ENCODE data around the gene EIF1. TPM values are rescaled to one million over a fixed set of nuclear protein-coding genes. Genes with fewer than 3 reads are reported as not detected.

Gene EIF1
- polyA plus RNA-seq, 12 donors: 538 to 938 (median 792) TPM; not detected in 1

DNA sequence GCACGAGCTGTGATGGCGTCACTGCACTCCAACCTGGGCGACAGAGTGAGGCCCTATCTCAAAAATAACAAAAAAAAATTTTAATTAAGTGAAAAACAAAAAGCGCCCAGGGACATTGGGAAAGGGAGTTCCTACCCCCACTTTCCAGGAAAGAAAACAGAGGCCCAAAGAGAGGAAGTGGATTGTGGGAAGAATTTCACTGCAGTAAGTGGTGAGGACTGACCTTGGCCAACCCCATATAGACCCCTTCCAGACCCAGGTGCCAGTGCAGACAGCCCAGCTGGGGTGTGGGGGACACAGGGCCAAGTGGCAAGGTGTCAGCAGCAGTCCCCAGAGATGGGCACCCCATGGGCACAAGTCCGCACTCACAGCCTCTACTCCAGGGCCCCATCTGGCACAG, 35.3 kb upstream of the EIF1 start:
- DNase-seq: no peak

DNA sequence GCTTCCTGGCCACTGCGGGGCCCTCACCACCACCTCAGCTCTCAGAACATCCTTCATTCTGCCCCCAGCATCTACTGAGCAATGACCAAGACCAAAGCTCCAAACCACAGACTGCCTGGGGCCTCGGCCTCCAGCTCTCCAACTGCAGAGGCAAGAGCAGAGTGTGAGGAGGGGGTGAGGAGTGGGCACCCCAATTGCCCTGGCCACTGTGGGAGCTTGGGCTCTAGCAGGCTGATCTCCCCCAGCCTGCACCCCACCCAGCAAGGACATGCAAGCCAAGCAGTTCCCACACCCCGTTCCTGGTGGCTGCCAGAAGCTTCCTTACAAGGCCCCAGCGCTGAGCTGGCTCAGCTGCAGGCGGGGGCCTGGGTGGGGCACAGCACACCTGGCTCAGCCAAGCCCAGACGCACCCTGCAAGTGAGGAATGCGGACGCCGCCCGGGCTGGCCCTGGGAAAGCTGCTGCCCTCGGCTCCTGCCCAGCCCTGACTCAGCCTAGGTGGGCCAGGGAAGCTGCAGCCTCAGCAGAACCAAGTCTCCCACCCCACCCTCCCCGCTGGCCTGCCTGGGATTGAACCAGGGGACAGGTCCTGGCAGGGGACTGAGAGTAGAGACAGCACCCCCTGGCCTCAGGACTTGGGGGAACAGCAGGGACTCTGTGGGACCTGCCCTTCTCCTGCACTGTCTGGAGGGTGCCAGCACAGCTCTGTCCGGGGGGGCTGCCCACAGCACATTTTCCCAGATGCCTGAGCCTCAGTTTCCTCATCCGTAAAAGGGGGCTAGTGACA, 34.6 kb upstream of the EIF1 start:
- no peak for DNase-seq

DNA sequence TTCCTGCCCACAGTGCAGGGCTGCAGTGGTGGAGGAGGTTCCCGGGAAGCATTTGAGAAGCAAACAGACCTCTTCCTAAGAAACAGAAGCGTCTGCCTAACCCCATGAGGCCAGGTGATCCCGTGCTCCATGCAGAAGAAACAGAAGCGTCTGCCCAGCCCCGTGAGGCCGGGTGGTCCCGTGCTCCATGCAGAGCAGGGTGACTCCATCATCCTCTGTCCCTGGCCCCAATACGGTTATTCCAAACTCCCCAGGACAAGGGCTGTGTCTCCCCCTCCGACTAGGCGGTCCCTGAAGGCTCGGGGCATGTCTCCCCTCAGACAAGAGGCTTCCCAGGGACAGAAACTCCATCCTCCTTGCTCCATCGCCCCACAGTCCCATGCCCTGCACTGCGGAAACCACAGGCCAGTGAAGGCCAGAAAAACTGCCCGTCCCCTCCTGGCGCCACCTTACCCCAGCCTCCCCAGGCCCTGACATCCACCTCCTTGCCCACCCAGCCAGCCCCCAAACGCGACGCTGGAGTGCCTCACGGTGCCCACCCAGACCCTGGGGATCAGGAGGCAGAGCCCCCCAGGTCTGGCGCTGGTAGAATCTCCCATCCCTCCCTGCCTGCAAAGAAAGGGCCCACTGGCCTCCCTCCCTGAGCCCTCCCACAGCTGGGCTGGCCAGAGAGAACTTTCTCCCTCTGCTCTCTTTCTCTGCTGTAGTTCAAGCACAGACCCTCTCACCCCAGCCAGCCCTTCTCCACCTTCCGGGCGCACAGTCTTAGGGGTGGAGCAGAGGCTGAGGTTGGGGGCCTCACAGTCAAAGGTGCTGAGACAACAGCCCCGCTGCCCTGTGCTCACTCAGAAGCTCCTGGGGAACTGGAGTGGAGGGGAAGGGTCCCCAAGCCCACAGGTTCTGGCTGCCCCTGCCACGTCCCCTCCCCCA, 33.7 kb upstream of the EIF1 start:
- no peak for DNase-seq

DNA sequence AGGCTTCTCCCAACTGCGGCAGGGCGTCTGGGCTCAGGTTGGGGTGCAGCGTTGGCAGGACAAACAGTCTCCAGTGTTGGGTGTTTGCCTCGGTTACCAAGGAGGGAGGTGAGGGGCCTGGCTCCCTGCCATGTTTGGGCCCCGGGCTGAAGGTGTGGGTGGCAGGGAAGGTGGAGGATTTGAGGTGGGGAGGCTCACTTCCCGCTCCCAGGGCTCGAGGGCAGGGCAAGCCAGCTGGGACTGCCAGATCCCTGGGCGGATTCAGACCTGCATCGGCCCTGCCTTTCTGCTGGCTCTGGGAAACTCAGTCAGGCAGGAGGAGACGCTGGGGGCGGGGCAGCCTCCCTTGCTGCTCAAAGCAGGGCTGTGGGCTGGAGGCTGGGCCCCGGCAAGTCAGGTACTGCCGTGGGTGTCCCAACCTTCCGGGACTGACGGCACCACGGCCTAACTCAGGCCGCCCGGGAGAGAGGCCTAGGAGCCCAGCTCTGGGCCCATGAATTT, 33.0 kb upstream of the EIF1 start:
- DNase-seq: no peak

DNA sequence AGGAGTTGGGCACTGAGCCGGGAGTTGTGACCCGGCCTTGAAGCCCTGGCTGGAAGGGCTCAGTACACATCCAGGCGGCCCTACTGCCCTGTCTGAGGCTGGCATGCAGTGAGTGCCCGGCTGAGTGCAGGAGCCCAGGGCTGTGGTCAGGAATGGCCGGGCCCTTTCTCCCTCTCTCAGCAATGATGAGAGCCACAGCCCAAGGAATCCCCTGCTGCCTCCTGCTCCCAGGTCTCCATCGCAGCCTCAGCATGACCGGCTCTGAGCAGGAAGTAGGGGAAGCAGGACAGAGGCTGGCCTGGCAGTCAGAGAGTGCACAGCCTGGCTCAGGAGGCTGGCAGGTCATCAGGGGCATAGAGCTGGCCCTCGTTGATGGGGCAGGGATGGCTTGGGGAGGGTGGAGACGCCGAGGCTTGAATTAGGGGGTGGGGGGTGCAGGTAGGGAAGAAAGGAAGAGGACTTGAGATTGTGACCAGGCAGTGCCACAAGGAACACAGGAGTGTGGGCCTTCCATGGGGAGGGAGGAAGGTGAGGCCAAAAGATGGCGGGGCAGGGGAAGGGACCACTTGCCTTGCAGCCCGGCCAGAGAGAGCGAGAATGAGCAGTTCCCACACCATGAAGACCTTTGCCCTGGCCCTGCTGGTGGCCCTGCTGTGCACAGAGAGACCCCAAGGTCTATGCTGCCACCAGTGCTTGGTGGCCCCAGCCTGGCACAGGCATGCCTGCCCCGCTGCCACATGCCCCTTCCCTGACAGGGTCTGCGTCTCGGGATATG, 32.2 kb upstream of the EIF1 start:
- DNase-seq: no peak

DNA sequence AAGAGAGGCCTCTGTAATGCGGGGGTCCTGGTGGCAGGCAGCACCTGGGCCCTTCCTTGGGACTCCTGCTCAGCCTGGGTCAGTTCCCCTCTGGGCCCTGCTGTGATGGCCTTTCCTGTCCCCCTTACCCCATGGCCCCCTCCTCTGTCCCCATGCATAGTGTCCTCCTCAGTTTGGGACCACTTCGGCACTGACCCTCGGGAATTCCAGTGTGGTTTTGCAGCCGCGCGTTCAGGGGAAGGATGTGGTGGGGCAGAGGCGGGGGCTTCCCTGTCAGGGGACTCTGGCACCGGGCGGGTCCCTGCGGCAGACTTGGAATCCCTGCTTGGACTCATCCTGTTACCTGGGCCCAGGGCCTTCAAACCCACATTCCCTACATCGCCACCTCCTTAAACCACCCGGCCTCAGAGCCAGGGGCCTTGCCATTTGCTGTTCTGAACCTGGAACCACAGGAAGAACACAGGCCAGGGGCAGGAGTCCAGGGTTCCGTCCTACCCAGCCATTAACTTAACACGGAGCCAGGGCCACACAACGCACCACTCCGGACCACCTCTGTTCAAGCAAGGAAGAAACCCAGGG, 31.4 kb upstream of the EIF1 start:
- no peak for DNase-seq

DNA sequence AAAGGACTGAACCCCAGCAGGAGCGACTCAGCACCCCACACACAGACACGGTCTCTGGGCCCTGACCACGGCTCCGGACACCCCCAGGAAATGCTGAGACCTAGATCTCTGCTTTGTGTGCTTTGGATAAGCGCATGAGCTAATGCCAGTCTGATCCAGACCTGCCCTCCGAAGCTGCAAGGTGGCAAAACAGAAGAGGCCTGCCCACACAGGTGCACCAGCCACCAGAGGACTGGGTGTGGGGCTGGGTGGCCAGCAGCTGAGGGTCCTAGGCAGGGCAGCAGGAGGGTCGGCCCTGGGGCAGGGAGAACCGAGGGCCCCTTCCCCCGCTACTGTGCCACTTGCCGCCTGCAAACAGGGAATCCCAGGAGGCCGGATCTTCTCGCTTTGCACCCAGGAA, 30.7 kb upstream of the EIF1 start:
- no peak for DNase-seq

DNA sequence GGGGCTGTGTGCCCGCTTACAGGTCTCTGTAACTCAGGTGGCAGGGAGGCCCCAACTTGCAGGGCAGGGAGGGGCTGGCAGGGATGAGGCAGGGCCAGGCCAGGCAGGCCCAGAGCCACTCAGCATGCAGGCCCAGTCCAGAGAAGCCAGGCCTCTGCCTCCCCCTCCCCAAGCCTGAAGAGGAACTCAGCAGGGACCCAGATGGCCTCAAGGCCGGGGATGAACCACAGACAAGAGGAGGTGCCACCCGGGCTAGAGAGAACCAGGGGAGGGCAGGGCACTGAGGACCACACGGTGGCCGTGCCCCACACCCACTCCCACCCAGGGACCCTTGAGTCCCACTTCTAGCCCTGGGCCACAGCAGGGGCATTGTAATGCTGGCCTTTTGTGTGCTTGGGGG, 29.8 kb upstream of the EIF1 start:
- DNase-seq: no peak

DNA sequence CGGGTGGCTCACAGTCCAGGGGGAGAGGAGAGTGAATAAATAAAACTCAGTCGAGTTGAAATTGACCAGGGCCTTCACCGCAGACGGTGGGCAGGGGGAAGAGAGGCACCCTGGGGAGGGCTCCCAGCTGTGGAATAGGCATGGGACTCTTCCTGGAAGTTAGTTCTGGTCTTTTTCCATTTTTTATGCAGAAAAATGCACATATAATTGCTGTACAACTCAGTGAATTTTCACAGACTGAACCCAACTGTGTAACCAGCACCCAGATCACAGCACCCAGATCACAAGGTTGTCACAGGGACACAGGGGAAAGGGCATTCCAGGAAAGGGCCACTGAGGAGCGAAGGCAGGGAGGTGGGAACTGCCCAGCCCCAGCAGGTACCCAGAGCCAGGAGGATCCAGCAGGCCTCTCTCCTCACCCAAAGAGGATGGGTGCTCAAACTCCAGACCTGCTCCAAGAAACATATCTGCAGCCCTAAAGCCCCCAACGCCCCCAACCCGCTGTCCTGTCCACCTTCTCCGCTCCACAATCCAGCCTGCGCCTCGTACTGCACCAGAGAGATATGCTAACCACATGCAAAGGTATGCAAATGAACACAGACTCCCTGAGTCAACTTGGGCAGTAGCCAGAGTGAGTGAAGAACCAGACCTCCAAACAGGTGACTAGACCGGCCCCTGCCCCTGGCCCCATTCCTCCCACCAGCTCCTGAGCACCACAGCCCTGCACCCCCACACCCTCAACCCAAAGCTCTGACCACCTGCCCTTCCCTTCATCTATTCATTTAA, 29.1 kb upstream of the EIF1 start:
- no peak for DNase-seq

DNA sequence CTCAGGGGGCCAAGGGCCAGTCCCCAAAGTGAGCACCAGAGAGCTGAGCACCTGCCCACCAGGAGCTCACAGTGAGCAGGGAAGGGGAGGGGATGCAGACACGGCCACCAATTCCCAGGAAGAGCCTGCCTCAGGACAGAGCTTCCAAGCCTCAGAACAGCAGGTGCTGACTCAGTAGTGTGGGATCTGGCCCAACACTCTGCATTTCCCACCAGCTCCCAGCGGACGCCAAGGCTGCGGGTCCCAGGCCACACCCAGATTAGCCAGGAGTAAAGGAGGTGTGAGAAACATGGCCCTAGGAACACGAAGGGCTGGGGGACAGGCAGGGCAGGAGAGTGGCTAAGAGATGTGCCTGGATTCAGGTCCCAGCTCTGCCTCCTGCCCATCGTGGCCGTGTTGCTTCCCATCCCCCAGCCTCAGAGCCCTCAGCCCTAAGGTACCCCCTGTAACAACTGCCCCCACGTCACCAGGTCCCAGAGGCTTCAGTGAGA, 28.4 kb upstream of the EIF1 start:
- no peak for DNase-seq

DNA sequence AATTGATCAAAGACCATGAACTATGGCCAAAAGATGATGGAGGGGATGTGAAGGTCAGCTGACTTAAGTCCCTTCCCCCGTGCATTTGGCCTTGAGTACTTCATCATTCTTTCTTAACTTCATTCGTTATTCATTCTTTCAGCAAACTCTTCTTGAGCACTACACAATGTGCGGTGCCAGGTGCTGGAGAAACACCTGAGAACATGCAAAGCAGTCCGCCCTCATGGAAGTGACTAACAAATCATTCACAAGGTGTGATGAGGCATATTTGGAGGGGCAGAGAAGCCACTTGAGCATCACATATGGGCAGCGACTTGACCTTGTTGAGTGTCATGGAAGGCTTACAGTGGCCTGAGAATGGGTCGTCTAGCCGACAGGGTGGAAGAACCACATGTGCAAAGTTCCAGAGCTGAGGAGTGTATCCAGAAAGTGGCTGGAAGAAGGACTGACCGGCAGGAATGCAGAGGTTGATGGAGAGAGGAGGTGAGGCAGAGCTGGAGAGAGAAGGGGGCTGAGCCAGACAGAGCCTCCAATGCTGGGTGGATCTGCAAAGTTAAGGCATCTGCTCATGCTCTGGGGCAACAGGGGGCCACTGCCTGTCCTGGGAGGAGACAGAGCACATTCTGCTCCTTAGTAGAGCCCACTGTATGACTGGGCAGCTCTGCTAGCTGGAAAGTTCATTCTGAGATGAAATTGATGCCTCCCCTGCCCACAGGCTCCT, 25.1 kb upstream of the EIF1 start:
- no peak for DNase-seq

DNA sequence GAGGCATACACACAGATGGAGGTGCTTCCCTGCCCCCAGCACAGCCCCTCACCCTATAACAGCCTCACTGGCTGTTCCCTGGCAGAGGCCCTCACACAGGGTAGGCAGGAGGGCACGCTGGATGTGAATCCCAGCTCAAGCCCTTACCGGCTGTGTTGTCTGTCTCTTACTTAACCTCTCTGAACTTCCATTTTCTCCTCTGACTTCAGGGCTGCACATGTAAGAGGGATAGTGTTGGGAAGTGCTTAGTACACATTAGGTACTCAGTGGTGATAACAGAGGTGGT, 24.6 kb upstream of the EIF1 start:
- DNase-seq: no peak

DNA sequence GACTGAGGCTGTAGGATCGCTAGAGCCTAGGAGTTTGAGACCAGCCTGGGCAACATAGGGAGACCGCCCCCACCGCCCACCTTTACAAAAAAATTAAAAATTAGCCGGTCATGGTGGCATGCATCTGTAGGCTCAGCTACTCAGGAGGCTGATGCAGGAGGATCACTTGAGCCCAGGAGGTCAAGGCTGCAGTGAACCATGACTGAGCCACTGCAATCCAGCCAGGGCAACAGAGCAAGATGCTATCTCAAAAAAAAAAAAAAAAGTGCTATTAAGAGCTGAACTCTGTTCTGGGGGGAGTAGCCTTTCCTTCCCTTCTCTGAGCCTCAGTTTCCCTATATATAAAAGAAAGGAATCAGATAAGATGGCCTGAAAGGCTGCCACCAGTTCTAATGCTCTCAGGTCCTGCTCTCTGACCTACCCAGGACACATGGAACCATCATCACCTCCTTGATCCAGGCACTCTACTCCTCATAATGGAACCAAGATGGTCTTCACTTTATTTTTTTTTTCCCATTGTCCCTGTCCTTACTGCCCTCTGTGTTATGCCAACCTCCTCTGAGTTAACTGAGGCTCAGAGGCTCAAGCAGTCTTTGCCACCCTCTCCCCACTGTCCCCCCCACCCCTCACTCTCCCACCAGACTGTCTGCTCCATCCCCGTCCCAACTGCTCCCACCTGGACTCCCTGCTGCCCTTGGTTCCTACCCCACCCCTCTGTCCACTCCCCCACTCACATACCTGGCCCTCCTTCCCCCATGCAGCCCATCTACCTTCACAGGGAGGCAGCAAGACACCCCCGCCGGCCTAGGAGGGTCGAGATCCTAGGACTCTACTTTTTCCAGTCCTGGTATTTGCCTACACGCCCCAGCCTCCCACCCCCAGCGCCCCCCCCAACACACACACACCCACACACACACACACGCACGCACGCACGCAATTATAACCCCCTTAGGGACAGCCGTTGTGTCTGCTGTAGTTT, 23.8 kb upstream of the EIF1 start:
- DNase-seq: no peak

DNA sequence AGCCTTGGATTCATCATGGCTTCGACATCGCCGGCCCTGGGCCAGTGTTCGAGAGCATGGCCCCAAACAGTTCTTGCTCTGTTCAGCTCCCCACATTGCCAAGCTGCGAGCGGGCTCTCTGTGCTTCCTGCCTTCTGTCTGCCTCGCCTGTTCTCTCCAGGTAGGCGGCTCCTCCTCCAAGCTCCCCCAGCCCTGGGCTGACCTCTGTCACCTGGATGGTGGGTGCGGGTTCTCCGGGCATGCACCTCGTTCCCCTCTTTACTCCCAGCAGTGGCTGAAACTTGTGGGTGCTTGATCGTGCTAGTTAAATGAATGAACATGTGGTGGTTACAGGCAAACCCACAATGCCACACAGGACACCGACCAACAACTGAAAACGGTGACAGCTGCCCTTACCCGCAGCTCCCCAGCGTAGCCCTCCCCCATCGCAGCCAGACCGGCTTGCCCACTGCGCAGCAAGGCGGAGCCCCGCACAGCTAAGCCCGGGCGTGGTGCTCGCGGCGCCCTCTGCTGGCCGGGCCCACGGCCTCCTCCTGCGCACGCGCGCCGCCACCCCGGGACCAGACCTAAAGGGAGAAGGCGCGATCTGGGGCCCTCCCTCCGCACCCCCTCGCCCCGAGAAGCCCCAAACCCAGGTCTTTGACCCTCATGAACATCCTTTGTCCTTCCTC, 23.0 kb upstream of the EIF1 start:
- peak; percentile 78 for DNase-seq

DNA sequence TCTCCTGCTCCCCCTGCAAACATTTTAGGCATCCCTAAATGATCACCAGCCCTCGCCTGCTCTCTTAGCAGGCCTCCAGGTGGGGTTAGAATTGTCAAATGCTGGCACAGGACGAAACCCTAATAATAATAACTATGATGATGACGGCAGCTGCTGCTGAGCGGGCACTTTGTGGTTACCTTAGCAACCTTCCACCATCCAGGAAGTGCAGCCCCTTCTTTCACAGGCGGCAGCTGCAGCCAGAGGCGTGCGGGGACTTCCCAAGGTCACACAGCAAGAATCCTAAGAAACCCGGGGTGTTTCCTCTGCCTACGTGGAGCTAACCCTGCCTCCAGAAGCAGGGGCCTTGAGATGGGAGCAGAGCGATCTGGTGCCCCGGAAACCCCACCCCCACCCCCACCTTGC, 22.4 kb upstream of the EIF1 start:
- peak; percentile 48 for DNase-seq

DNA sequence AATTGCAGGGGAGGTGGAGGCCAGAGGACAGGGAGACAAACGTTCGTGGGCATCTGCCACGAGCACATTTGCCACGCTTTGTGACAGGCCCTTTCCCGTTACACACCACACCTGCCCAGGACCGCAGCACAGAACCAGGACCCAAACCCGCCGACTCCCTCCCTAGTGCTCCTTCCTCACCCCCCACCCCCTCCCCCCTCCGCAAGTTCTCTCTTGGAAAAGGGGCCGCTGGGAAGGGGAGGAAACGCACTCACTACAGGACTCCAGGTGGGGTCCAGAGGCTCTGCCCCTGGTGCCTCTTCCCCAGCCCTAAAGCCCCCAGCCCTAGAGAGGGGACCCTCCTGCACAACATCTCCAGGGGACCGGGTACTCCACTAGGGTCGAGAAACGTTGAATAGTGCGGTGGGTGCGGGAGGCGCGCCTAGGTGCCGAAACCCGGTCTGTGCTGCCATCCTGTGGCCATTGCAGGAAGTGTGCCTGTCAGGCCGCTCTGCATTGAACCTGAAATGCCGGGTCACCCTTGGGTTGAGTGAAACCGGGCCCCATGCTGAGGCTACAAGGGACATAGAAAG, 21.9 kb upstream of the EIF1 start:
- DNase-seq: peak; percentile 81

DNA sequence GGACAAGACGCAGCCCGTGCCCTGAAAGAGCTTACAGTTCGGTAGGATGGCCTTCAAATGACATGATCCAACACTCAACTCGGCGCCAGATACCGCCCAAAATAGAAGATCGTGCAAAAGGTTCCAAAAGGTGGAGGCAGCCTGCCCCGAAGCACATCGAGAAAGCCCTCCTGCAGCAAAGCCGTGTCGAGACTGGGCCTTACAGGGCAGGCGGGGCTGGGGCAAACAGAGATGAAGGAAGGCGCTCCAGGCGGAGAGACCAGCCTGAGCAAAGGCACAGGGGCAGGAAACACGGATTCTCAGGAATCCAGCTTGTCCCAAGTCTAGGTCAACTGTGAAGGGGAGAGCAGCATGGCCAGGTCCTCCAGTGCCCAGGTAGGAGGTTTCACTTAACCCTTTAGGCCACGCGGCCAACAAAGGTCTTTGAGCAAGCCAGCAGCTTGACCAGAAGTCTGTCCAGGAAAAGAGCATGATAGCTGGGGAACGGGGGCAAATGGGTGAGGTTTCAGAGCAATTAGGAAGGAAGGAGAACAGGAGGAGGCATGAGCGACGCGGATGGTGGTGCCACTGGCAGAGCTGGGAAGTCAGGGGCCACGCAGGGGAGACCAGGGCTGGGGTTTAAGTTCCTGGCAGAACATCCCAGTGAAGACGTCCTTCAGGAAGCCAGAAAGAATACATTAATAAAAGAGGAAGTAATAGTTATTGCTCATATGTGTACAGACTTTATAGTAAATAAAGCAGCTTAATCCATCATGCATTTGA, 21.2 kb upstream of the EIF1 start:
- no peak for DNase-seq

Data from muscle of arm (tissue), 12 donors.